Stimulated activated CD4-positive, alpha-beta T cell treated with anti-CD3 and anti-CD28 coated beads, Interleukin-4, amount 100 ng/mL, for 1 hour (primary cell): ENCODE measurements around the gene MLST8.
A peak's percentile ranks its signal among the peaks of the same experiment; 100 is the strongest.

Source experiments
- DNase-seq: peaks from one replicate; pipeline ENCODE4 v3.0.0-alpha.2; 2020

MLST8 gene

GRCh38 chr16:2205104-2205966, at the start of gene MLST8:
TSS of gene MLST8 (plus strand) at chr16:2205454. CDS start at chr16:2206086, 632 bp downstream.
- DNase-seq = peak; percentile 91

GRCh38 chr16:2155977-2156848, 49.0 kb upstream of the MLST8 start:
- peak; percentile 16 for DNase-seq

GRCh38 chr16:2156849-2157224, 48.4 kb upstream of the MLST8 start:
- no peak for DNase-seq

- DNase-seq = no peak
These were observed 47.6 kb upstream of the MLST8 start for GRCh38 chr16:2157480-2158261.

GRCh38 chr16:2158262-2158638, 47.0 kb upstream of the MLST8 start:
- no peak for DNase-seq

- DNase-seq = no peak
These were observed 45.9 kb upstream of the MLST8 start for GRCh38 chr16:2159175-2159838.

GRCh38 chr16:2160915-2161551, 44.2 kb upstream of the MLST8 start:
- DNase-seq = no peak

GRCh38 chr16:2161911-2162310, 43.3 kb upstream of the MLST8 start:
- DNase-seq = no peak

GRCh38 chr16:2162676-2163118, 42.6 kb upstream of the MLST8 start:
- DNase-seq = no peak

- no peak for DNase-seq
These were observed 41.9 kb upstream of the MLST8 start for GRCh38 chr16:2163211-2163881.

GRCh38 chr16:2165861-2166260, 39.4 kb upstream of the MLST8 start:
- no peak for DNase-seq

GRCh38 chr16:2166263-2167067, 38.8 kb upstream of the MLST8 start:
- DNase-seq = no peak

- no peak for DNase-seq
These were observed 38.1 kb upstream of the MLST8 start for GRCh38 chr16:2167068-2167638.

GRCh38 chr16:2170080-2170479, 35.2 kb upstream of the MLST8 start:
- DNase-seq = no peak

GRCh38 chr16:2170587-2171435, 34.4 kb upstream of the MLST8 start:
- no peak for DNase-seq

GRCh38 chr16:2171601-2172178, 33.6 kb upstream of the MLST8 start:
- no peak for DNase-seq

- DNase-seq = no peak
These were observed 32.4 kb upstream of the MLST8 start for GRCh38 chr16:2172688-2173335.

- no peak for DNase-seq
These were observed 31.9 kb upstream of the MLST8 start for GRCh38 chr16:2173366-2173765.
